ENCODE measurements around the gene HDAC8. TPM values are rescaled to one million over a fixed set of nuclear protein-coding genes. Genes with fewer than 3 reads are reported as not detected.

HDAC8 gene
- total RNA-seq, 1 donor from 2014 or later, result 30.1 TPM

DNA sequence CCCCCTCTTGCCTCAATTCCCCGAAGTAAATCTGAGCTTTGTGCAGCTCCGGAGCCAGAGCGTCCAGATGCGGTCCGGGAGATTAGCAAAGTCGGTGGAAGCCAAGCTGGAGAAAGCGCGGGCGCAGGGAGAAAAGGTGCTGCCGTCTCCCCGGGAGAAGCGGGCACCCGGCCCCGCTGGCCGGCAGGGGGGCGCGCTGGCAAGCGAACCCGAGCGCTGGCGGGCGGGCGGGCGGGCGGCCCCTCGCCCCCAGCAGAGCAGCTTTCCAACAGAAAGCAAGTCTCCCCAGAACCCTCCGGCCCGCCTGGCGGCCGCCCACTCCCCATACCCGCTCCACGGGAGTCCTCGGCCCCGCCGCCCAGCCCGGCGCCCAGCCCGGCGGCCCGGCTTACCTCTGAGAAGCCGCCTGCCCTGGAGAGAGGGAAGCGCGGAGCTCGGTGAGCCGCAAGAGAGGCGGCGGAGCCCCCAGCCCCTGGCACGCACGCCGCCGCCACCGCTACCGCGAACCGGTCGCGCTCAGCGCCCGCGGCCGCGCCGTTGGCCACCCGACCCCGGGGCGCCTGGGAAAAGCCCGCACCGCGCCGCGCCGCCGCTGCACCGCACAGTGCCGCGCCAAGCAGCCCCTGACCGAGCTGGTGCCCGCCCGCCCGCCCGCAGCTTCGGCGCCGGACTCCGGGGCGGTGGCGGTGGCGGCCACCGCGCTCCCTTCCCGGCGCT is 266.4 kb downstream of the HDAC8 start:
- peaks cover 23% of the 10 kb centered on the region for H3K4me1 Mint-ChIP-seq (ENCODE audit: unreplicated experiment)
- TF ChIP-seq, protein P1, sequence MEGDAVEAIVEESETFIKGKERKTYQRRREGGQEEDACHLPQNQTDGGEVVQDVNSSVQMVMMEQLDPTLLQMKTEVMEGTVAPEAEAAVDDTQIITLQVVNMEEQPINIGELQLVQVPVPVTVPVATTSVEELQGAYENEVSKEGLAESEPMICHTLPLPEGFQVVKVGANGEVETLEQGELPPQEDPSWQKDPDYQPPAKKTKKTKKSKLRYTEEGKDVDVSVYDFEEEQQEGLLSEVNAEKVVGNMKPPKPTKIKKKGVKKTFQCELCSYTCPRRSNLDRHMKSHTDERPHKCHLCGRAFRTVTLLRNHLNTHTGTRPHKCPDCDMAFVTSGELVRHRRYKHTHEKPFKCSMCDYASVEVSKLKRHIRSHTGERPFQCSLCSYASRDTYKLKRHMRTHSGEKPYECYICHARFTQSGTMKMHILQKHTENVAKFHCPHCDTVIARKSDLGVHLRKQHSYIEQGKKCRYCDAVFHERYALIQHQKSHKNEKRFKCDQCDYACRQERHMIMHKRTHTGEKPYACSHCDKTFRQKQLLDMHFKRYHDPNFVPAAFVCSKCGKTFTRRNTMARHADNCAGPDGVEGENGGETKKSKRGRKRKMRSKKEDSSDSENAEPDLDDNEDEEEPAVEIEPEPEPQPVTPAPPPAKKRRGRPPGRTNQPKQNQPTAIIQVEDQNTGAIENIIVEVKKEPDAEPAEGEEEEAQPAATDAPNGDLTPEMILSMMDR (IDR thresholded peaks at IDR 0.05), result no peak
- H3K27ac Mint-ChIP-seq (ENCODE audit: unreplicated experiment), result no peak overlapping the region
- peak; percentile 83 for DNase-seq (ENCODE audit: extremely low spot score, unreplicated experiment)
- peaks cover 4% of the 10 kb centered on the region for H3K36me3 Mint-ChIP-seq (ENCODE audit: unreplicated experiment)
- peaks cover 27% of the 10 kb centered on the region for H3K27me3 Mint-ChIP-seq (ENCODE audit: unreplicated experiment)
- H3K4me3 Mint-ChIP-seq (ENCODE audit: unreplicated experiment), result peak overlapping the region; percentile 81
- no peaks in the 10 kb centered on the region for H3K9me3 Mint-ChIP-seq (ENCODE audit: unreplicated experiment)

DNA sequence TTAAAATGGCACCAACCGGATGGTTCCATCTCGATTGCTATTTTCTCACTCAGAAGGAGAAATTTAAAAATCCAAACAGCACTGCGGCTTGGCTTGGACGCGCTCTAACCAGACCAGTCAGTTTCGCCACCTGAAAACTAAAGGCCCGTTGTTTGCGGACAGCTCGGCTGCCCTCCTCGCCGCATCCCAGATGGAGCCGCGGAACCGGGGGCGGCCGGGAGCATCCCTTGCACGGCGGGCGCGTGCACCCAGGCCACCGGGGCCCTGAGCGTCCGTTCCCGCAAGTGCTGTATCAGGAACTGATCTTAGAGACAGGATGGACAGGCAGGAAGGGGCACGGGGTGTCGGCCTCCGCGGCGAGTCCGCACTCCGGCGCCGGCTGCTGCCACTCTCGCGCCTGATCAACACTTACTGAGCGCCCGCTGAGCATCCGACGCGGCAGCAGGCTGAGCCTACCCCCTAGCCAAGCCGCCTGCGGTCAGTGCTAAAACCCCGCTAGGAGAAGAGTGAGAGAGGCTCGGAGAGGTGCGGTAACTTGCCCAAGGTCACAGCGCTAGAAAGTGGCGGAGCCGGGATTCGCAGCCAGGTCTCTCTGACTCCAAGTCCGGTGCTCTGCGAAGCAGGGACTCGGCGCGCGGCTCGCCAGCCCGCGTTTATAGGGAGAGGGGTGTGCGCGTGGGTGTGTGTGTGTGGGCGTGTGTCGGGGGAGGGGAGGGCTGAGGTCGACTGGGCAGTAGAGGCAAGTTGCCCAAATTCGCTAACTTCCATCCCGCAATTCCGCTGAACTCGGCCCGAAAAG is 267.2 kb downstream of the HDAC8 start, which contains the start of gene CITED1:
Gene CITED1 (minus strand): TSS at position 629 of the 799 bp plus-strand sequence. CDS start 3,045 bp downstream, outside the sequence.
- H3K4me3 Mint-ChIP-seq (ENCODE audit: unreplicated experiment), result peak within 1 kb of the TSS; percentile 81
- no peak within 1 kb of the TSS for H3K27ac Mint-ChIP-seq (ENCODE audit: unreplicated experiment)
- TF ChIP-seq, protein P1 (IDR thresholded peaks at IDR 0.05), result no peak

DNA sequence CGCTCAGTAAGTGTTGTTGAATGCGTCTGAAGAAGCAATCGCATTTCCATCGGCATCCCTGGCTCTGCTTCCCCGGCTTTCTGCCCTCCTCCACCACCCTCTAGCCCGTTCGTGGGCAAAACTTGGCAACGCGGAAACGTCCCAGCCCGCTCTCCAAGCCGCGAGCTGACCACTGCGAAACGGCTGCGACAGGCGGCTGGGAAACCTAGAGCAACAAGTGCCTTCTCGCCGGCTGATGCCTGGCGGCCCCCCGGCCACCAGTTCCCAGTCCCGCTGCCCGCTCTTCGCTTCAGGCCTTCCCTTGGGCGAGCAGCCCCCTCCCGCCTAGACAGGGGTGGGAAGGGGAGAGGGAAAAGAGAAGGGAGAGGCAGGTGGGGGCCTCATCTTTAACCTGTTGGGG is 267.8 kb downstream of the HDAC8 start:
- Mint-ChIP-seq H3K27ac (ENCODE audit: unreplicated experiment) (no peak overlapping the region), H3K4me1 (ENCODE audit: unreplicated experiment) (peaks cover 23% of the 10 kb centered on the region), H3K9me3 (ENCODE audit: unreplicated experiment) (no peaks in the 10 kb centered on the region), H3K36me3 (ENCODE audit: unreplicated experiment) (peaks cover 4% of the 10 kb centered on the region), H3K27me3 (ENCODE audit: unreplicated experiment) (peaks cover 36% of the 10 kb centered on the region), H3K4me3 (ENCODE audit: unreplicated experiment) (peak overlapping the region; percentile 76)
- peak; percentile 77 for DNase-seq (ENCODE audit: extremely low spot score, unreplicated experiment)
- TF ChIP-seq, protein P1 (IDR thresholded peaks at IDR 0.05), result no peak

More for the DNA sequence above, 267.2 kb downstream of the HDAC8 start, which contains the start of gene CITED1:
- DNase-seq (ENCODE audit: extremely low spot score, unreplicated experiment), result peak; percentile 83
- H3K27me3 Mint-ChIP-seq (ENCODE audit: unreplicated experiment), result peaks cover 31% of the 10 kb centered on the region
- H3K9me3 Mint-ChIP-seq (ENCODE audit: unreplicated experiment), result no peaks in the 10 kb centered on the region
- peaks cover 23% of the 10 kb centered on the region for H3K4me1 Mint-ChIP-seq (ENCODE audit: unreplicated experiment)
- H3K36me3 Mint-ChIP-seq (ENCODE audit: unreplicated experiment), result peaks cover 4% of the 10 kb centered on the region

DNA sequence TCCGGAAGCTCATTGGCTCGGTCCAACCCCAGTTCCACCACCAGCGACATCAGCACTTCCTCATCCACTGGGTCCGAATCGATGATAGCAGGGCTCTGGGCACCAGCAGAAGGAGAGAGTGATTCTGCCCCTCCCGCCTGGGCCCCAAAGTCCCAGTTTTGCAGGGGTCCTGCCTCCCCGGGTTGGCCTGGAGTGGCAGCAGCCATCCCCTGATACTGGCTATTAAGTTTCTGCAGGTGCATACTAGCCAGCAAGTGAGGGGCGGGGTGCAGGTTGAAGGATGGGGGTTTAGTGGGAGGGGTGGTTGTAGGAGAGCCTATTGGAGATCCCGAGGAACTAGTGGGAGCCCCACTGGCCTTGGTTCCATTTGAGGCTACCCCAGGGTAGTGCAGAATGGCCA is 270.9 kb downstream of the HDAC8 start:
- Mint-ChIP-seq H3K9me3 (ENCODE audit: unreplicated experiment) (no peaks in the 10 kb centered on the region), H3K4me1 (ENCODE audit: unreplicated experiment) (peaks cover 11% of the 10 kb centered on the region), H3K36me3 (ENCODE audit: unreplicated experiment) (peaks cover 4% of the 10 kb centered on the region), H3K4me3 (ENCODE audit: unreplicated experiment) (no peak overlapping the region), H3K27ac (ENCODE audit: unreplicated experiment) (no peak overlapping the region), H3K27me3 (ENCODE audit: unreplicated experiment) (peaks cover 49% of the 10 kb centered on the region)
- DNase-seq (ENCODE audit: extremely low spot score, unreplicated experiment), result peak; percentile 80
- TF ChIP-seq, protein P1 (IDR thresholded peaks at IDR 0.05), result no peak

All from osteocyte (in vitro differentiated cells).